ENCODE results near the gene PRRX1.

Gene PRRX1

GRCh38 chr1:170691258-170691657 lies 27.3 kb downstream of the PRRX1 start:
- DNase-seq (ENCODE audit: low spot score): no peak

GRCh38 chr1:170692866-170693575 lies 29.1 kb downstream of the PRRX1 start:
- DNase-seq (ENCODE audit: low spot score): peak; percentile 34

- no peak for DNase-seq (ENCODE audit: low spot score)
Observed at GRCh38 chr1:170694172-170694926, 30.4 kb downstream of the PRRX1 start.

- DNase-seq (ENCODE audit: low spot score): no peak
Observed at GRCh38 chr1:170695955-170696590, 32.1 kb downstream of the PRRX1 start.

GRCh38 chr1:170696591-170697290 lies 32.8 kb downstream of the PRRX1 start:
- no peak for DNase-seq (ENCODE audit: low spot score)

GRCh38 chr1:170697316-170697715 lies 33.4 kb downstream of the PRRX1 start:
- DNase-seq (ENCODE audit: low spot score): no peak

- no peak for DNase-seq (ENCODE audit: low spot score)
Observed at GRCh38 chr1:170698301-170699275, 34.7 kb downstream of the PRRX1 start.

GRCh38 chr1:170699696-170700095 lies 35.8 kb downstream of the PRRX1 start:
- DNase-seq (ENCODE audit: low spot score): no peak

- DNase-seq (ENCODE audit: low spot score): no peak
Observed at GRCh38 chr1:170700842-170701615, 37.1 kb downstream of the PRRX1 start.

- no peak for DNase-seq (ENCODE audit: low spot score)
Observed at GRCh38 chr1:170701962-170702361, 38.0 kb downstream of the PRRX1 start.

GRCh38 chr1:170703591-170703990 lies 39.7 kb downstream of the PRRX1 start:
- DNase-seq (ENCODE audit: low spot score): no peak

- DNase-seq (ENCODE audit: low spot score): no peak
Observed at GRCh38 chr1:170704256-170704655, 40.3 kb downstream of the PRRX1 start.

GRCh38 chr1:170705981-170706380 lies 42.0 kb downstream of the PRRX1 start:
- DNase-seq (ENCODE audit: low spot score): no peak

- DNase-seq (ENCODE audit: low spot score): no peak
Observed at GRCh38 chr1:170707117-170707516, 43.2 kb downstream of the PRRX1 start.

GRCh38 chr1:170707959-170708655 lies 44.2 kb downstream of the PRRX1 start:
- peak; percentile 96 for DNase-seq (ENCODE audit: low spot score)

- DNase-seq (ENCODE audit: low spot score): peak; percentile 7
Observed at GRCh38 chr1:170711682-170712081, 47.8 kb downstream of the PRRX1 start.

GRCh38 chr1:170714163-170714562 lies 50.2 kb downstream of the PRRX1 start:
- DNase-seq (ENCODE audit: low spot score): no peak

GRCh38 chr1:170714938-170715337 lies 51.0 kb downstream of the PRRX1 start:
- DNase-seq (ENCODE audit: low spot score): no peak

- no peak for DNase-seq (ENCODE audit: low spot score)
Observed at GRCh38 chr1:170716835-170717429, 53.0 kb downstream of the PRRX1 start.
